CD4-positive, alpha-beta T cell treated with Interleukin-17A for 1 hour (primary cell): Measurements from ENCODE around the gene REN.

Experiments used
- DNase-seq: peaks from one replicate; pipeline ENCODE4 v3.0.0-alpha.2; 2020

Gene REN

GRCh38 chr1:204152310-204153044, 13.7 kb downstream of the REN start:
- no peak for DNase-seq

GRCh38 chr1:204151552-204152309, 14.4 kb downstream of the REN start, which contains the start of gene ETNK2:
TSS of gene ETNK2 (minus strand) at chr1:204152044. CDS start at chr1:204151852, 192 bp downstream.
- DNase-seq, result peak; percentile 66

DNA sequence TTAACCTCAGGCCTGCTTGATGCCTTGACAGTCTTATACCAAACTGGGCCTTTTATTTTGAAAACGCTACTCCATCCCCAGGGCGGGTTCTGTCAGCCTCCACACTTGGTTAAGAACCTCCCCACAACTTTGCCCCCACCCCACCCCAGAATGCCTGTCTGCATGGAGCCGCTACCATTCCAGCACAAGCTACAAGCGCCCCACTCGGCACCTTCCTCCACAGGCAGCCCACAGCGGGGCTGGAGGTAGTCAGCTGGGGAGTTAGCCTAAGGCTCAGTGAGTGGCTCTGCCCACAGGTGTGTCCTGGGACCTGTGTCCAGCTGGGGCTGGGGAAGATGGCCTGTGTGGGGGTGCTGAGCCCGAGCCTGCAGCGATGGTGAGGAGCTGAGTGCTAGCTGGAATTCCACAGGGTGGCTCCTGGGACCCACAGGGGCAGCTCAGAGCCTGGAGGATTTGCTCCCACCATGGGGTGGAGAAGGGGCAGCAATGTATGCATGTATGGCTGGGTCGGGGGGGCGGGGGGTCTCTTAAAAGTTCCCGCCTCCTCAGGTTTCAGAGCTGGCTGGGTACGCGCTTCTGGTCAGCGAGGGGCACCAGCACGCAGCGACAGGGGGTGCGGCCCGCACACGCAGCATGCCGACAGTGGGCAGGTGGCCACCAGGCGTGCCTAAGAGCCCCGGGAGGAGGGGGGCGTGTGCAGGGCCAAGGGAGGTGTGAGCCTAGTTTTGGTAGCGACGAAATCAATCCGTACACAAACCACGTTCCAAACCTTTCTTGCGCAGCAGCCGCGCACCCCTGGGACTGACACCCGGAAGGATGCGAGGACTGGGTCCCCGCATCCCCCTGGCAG, 15.2 kb downstream of the REN start:
- peak; percentile 7 for DNase-seq

DNA sequence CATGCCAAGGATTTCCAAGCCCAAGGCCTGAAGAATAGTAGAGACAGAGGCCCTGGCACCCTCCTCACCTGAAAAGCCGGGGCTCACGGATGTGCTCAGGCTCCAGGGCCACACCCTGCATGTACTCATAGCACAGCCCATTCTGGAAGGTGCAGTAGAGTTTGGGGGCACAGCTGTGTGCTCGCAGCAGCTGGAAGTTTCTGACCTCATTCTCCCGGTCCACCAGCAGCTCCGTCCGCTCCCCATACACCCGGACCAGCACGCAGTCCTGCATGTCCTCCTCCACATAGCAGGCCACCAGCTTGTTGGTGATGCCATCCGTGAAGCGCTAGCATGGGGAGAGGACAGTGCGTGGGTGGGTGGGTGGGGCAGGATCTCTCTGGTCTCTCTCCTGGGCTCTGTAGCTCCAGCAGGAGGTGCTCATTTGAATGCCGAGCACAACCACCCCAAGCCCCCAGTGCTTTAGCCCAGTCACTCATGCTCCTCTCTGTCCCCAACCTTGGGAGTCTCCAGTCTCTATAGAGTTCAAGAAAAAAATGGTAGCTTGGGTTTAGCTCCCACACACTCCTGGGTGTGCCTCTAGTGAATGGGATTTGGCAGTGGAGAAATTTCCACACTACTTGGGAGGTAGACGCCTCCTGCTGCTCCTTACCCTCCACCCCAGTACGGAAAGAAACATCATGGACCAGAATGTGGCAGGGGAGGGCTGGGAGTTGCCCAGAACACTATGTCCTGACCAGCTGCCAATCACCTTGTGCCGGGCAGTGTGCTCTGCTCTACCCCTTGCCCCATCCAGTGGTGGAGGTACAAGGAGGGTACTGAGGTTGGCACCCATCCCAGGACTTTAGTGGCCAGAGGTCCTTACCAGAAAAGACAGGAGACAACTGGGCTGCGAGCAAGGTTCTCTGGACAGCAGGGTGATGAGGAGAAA, 16.2 kb downstream of the REN start:
- no peak for DNase-seq

- no peak for DNase-seq
Observed at GRCh38 chr1:204149107-204149506, 17.0 kb downstream of the REN start.

GRCh38 chr1:204147406-204148383, 18.4 kb downstream of the REN start:
- no peak for DNase-seq

GRCh38 chr1:204146965-204147364, 19.2 kb downstream of the REN start:
- DNase-seq, result no peak

DNA sequence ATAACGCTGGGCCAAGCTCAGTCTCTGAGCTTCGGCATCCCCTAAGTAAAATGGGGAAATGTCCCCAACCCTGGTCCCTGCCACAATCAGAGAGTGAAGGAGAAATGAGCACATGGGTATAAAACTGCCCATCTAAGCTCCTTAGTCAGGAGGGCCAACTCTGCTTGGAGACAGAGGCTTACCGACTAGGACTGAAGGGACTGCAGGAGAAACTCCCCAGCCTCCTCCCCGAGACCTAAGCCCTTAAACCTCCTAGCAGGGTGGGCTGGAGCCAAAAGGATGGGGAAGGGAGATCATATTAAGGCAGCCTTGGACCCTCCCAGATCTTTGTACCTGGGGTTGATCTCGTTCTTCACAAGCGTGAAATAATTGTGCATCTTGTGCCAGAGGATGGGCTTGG, 19.8 kb downstream of the REN start:
- DNase-seq, result no peak

DNA sequence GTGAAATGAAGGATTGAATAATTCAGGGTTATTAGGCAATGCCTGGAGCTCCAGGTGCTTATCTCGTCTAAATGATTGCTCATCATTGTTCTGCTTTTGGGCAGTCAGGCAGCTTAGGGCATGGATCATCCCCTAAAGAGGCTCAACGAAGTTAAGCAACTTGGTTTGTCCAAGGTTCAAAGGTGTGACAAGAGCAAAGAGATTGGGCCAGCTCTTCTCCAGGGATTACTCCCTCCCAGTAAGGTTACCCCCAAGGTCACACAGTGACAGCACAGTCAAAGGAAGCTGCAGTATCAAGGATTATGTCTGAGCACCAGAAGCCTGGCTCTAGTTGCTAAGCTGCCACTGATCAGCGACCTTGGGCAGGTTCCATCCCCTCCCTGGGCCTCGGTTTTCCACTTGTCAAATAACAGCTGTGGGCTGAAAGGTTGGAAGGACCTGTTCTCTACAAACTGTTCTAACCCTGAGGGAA, 21.1 kb downstream of the REN start:
- no peak for DNase-seq

DNA sequence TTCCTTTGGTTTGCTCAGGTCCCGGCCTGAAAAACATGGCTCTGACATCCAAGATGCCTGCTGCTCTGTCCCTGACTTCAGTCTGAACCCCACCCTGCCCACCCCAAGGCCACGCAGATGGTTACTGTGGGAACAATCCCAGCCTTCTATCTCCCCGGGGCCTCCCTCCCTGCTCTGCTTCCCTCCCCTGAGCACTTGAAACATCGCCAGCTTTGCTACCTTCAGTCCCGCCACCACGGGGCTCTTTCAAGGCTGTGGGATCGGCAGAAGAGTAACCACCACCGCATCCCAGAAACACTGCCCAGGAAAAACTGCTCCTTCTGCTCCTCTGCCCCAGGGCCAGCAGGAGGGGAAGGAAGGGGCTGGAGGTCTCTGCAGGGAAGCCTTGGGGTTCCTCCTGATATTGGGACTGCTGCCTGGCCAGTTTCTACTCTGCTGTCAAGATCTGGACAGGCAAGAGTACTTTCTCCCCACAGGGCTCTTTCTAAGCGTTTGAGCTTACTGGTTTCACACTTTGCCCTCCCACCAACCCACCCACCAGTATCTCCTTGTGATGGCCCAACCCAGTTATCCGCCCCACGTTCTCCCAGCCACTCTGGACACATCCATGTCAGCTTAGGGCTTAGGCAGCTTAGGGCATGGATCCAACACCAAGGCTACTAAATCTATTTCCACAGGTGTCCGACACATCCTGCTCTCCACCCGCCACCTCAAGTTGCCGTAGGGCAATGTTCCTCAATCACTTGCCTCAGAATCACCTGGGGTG, 22.7 kb downstream of the REN start:
- DNase-seq, result no peak

GRCh38 chr1:204142032-204142974, 23.8 kb downstream of the REN start:
- no peak for DNase-seq

GRCh38 chr1:204141131-204141530, 25.0 kb downstream of the REN start:
- DNase-seq, result no peak

GRCh38 chr1:204139952-204140351, 26.2 kb downstream of the REN start:
- no peak for DNase-seq

DNA sequence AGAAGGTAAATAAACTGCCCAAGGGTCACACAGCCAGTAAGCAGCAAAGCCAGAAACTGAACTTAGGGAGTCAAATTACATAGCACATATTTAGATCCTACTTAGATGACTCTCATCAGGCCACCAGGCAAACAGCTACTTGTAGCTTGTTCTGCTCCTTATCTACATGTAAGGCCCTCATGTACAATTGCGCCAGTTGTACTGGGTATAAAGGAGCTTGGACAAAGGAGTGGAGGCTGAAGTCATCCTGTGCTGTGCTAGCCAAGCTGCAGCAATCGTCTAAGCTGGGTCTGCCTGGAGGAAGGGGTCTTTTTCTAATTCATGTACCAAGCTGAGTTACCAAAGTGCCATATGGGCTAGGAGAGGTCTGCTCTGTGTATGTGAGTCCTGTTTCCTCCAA, 27.0 kb downstream of the REN start:
- DNase-seq, result no peak

DNA sequence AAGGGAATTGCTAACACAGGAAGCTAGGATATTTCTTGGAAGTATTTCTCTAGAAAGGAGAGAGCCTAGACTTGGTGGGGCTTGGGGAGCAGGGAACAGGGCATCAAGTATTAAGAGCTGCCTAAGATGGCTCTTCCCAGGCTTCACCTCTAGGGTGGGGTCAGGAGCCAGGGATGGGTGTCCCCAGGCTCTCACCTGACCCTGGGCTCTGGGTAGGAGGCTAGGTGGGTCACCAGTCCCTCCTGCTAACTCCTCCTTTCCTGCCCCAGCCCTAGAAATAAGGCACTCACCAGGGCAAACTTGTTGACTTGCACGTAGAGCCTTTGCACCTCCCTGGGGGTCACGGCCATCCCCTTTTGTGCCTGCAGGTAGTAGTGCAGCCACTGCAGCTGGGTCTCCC, 29.3 kb downstream of the REN start:
- DNase-seq, result no peak

GRCh38 chr1:204134103-204134502, 32.0 kb downstream of the REN start:
- no peak for DNase-seq

GRCh38 chr1:204132718-204133117, 33.4 kb downstream of the REN start:
- DNase-seq, result no peak

GRCh38 chr1:204131978-204132377, 34.2 kb downstream of the REN start:
- DNase-seq, result no peak
